ENCODE data around the gene MESD.

Gene MESD

DNA sequence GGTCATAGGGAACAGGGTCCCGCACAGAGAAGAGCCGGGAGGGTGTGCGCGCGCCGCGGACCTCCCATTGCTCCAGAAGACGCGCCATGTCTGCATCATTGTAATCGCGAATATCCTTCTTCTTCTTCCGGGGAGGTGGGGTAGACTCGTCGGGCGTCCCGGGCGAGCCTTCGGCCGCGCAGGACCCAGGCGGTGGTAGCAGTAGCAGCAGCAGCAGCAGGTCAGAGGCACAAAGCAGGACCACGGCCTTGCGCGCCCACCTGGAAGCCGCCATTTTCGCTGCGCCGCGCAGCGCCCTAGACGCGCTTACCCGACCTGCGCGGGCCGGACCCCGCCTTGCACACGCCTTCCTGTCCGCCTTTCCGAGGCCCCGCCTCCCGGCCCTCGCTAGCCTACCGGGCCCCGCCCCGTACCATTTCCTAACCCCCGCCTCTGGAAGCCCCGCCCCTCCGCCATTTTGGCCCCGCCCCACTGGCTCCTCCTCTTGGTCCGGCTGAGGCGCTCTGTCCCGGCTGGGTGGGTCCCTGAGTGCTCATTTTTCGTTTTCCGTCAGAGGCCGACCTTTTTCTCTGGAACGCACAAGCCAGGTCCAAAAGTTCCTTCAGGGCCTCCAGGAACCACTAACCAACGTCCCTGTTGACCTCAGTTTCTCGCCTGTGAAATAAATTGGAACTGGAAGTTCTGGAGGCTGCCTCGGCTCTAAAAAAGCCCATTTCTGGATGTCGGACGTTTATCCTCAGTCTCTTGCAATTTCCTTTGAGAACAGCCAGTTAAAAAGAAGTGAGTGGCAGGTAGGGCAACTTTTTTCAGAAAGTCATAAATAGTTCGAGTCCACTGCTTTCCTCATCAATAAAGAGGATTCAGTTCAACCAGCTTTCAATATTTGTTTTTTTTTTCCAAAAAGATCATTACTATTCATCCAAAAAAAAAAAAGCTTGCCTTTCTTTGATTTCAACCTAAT, at the start of gene MESD:
Gene MESD, minus strand, starts transcription at position 302 of the 961 bp plus-strand sequence. Its CDS starts 28 bp downstream, at position 274.
- DNase-seq: peak; percentile 48

DNA sequence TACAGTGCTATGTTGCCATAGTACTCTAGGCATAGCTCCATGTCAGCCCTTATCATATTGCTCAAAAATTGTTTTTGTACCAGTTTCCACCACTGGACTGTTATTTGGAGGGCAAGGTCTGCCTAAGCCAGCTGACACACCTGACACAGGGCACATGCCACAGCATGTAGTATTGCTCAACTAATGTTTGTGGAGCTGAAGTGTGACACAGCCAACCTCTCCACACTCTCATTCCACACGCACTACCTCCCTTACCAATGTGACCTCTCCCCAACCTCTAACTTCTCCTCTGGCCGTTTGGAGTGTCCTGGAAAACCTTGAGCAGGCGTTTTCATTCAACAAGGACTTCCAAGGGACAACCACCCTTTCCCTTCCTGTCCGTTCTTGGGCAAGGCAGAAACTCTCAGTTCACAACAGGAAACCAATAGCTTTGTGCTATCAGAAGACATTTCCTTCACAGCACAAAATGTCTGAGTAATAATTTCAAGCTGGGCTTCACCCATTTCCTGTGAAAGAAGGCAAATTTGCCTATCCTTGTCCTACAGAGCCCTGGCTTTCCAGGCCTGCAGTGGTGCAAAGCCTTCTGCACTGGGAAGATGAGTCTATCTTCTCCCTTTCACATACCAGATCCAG, 49.5 kb upstream of the MESD start:
- DNase-seq: no peak

DNA sequence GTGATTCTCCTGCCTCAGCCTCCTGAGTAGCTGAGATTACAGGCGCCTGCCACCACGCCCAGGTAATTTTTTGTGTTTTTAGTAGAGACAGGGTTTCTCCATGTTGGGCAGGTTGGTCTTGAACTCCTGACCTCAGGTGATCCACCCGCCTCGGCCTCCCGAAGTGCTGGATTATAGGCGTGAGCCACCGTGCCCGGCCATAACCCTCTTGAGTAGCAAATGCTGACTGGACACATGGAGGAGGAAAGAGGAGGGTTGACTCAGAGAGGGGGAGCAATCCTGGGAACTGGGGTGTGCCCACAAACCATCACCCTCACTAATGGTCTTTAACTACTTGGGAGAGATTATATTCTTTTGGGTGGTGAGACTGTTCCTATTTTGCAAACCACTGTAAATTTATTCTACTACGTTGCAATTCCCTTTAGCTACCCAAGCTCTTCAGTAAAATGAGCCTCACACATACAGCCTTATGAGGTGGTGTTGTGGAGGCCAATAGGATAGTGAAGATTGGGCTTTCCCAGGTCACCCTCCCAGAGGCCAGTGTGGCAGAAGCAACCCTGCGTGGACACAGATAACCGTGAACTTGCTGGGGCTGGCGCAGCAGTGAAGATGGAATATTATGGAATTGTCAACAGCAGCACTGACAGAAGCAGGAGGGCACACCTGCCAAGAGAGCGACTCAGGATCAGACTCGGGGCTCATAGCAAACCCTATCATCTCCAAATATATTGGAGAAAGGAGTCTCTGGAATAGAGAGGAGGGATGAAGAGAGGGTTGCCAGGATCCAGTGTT, 48.5 kb upstream of the MESD start:
- DNase-seq: no peak

DNA sequence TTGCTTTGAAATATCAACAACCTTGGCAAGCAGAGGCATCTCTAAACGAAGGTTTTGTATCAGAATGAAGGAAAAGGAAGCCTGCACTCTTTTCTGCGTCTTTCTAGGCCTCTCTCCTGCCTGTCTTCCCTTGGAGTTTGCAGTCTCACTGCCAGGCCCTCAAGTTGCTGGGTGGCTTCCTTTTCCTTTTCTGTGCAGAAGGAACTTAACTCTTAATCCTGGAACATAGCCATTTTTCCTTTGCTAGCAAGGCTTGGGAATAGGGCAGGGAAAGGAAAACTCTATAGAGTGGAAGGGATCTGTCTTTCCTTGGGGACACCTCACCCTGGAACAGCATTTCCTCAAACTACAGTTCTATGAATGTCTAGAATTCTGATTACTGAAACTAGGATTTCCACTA, 43.9 kb upstream of the MESD start:
- no peak for DNase-seq

DNA sequence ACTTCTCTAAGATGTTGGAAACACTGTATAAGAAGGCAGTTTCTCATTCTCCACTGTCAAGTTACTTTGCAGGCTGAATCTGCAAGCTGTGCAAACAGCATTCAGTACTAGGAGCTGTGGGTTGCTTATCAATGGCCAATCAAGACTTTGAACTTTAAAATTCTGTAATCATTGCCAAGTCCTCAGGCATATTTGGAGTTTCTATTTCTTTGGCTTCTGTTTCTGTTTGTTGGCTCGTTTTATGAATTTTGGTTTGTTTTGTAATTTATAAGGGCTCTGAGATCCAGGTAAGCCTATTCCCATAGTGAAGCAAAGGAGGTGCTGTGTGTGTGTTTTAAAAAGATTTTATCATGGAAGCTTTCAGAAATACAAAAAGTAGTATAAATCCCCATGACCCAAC, 43.2 kb upstream of the MESD start:
- no peak for DNase-seq

DNA sequence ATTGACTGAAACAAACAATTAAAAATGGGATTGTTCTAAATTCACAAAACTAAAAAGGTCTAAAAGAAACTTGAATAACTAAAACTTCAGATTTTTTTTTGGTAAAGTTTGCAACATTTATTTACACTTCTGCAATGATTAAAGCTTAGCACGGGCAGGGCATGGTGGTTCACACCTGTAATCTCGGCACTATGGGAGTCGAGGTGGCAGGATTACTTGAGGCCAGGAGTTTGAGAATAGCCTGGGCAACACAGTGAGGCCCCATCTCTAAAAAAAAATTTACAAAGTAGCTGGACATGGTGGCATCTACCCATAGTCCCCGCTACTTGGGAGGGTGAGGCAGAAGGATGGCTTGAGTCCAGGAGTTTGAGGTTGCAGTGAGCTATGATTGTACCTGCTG, 42.7 kb upstream of the MESD start:
- no peak for DNase-seq

DNA sequence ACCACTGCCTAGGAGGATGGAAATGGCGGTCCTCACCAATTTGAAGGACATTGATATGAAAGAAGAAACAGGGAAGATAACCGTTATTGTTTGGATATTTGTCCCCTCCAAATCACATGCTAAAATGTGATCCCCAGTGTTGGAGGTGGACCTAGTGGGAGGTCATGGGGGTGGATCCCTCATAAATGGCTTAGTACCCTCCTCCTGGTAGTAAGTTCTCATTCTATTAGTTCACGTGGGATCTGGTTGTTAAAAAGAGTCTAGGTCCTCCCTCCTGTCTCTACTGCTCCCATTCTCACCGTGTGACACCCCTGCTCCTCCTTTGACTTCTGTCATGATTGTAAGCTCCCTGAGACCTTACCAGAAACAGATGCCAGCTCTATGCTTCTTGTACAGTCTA, 41.6 kb upstream of the MESD start:
- DNase-seq: no peak

DNA sequence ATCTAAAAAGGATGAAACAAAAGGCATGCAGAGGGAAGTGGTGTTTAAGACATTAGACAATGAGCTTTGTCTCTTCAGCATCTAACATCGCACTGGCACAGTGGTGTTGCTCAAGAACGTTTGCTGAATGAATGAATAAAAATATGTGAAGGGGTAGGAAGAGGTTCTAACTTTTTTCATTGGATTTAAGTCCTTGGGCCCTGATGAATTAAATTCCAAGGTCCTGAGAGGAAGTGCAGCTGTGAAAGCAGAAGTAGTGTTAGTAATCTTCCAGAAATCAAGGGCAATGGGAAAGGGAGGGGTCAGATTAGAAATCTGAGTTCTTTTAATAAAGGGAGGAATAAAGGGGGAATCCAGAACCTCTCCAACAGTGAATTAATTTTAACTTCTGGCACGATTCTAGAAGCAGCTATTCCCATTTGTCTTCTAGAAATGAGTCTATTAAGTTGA, 40.7 kb upstream of the MESD start:
- DNase-seq: no peak

DNA sequence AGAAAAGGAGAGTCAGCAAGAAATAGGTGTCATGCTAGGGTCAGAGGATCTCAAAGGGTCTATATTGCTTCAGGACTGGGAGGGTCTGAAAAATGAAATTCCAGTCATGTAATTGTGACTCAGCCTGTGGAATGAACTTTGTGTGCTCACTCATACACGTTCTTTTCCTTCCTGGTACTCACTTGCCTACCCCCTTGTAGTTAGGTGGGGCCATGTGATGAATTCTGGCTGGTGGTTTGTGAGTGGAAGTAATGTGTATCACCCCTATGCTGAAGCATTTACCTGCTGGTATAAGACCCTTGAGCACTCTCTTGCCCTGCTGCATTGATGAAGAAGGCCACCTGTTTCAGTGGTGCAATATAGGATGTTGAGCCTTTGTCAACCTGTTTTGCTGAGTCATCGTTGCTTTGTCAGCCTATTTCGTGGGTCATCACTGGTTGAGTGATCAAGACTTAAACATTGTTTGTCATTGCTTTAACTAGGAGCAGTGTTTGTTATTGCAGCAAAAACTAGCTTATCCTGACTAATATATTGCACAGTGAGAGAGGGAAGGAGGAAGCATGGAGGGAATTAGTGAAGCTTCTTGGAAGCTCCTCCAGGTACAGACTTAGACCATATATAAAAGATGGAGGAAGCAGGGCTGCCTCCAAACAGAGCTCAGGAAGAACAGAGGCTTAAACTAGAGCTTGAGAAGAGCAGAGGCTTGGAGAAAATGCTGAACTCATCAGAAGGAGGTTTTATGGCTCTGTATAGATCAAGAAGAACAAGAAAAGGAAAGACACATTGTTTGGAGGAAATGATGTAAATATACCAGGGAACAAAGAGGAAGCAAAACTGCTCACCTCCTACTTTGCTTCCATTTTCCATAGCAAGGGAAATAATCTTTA, 40.0 kb upstream of the MESD start:
- DNase-seq: no peak

DNA sequence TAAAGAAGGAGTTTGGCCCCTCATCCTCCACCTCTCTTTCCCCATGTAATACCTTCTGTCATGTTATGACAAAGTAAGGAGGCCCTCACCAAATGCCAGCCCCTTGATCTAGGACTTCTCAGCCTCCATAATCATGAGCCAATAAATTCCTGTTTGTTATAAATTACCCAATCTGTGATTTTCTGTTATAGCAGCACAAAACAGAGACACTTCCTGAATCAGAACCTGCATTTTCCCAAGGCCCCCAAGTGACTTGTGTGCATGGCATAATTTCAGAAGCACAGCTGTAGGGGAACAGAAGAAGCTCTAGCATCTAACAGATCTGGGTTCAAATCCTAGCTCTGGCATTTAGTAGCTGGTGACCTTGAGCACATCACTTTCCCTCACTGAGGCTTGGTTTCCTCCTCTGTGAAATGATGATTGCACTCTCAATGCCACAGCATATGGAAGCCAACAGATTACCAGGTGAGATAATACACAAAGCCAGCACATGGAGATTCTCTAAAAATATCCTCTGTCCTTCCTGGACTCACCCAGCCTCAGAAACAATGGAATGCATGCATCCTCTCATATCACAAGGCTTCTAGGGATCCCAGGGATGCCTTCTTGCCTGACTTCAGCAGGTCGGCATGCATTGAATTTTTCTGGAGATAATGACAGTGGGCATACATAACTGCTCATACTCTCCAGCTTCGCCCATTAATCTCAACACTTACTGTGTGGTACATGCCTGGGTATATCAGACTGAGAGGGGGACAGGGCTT, 37.4 kb upstream of the MESD start:
- DNase-seq: no peak

DNA sequence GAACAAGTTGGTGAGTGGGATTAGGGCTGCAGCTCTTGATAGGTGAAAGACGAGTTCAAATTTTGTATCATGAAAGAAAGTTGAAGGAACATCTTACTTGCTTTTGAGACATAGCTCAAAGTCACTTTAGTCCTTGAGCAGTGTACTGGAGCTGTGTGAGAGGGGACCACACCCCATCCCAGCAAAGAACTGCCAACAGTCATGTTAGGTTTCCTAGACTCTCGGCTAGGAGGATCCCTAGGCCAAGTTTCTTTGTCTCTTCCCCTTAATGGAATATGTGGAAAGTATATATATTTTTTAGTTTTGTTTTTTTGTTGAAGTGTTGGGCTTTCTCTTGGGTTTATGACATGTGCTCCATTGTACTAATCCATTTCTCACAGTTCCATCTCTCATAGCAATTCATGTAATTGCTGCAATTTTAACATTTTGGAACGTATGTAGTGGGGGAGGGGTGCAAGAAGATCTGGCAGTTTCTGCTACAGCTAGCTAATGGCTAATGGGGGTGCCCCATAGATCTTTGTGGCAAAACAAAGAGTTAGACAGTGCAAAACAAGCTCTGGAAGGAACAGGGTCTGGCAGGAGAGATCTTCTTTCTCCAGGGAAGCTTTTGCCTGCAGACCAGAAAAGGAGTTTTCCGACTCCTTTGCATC, 36.2 kb upstream of the MESD start:
- no peak for DNase-seq

DNA sequence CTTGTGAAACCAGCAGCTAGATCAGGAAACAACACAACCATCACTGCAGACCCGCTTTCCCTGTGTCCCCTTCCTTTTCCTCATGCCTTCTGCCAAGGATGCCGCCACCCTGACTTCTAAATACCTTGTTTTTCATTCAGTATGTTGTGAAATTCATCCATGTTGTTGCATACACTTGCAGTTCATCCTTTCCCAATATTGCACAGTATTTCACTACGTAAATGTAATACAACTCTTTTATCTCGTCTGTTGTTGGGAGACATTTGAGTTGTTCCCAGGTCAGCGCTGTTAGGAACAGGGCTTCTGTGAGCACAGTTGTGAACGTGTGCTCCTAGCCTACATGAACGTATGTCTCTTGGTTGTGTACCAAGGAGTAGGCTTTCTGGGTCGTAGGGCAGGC, 35.3 kb upstream of the MESD start:
- DNase-seq: no peak

DNA sequence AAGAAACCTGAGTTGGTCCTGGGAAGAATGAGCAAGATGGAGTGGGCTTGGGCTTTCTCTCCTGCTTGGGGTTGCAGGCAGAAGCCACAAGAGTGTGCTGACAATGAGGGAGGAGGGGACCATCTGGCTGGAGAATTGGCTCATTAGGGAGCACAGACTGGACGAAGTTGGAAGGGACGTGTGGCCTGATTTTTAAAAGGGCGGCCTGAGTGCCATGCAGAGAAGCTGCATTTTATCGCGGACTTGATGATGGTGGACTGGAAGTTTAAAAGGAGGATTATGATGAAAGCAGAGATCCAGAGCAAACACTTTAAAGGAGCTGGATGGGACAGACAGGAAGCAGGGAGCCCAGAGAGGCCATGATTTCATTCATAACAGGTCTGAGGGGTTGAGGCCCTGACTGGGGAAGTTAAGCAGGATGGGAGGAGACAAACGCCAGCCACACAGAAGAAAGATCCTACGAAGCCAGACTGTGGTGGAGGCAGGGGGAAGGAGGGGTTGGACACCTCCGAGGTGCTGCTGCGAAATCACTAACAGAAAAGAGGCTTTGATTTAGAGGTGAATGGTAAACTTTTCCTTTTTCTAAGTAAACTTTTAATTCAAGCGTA, 34.8 kb upstream of the MESD start:
- no peak for DNase-seq

DNA sequence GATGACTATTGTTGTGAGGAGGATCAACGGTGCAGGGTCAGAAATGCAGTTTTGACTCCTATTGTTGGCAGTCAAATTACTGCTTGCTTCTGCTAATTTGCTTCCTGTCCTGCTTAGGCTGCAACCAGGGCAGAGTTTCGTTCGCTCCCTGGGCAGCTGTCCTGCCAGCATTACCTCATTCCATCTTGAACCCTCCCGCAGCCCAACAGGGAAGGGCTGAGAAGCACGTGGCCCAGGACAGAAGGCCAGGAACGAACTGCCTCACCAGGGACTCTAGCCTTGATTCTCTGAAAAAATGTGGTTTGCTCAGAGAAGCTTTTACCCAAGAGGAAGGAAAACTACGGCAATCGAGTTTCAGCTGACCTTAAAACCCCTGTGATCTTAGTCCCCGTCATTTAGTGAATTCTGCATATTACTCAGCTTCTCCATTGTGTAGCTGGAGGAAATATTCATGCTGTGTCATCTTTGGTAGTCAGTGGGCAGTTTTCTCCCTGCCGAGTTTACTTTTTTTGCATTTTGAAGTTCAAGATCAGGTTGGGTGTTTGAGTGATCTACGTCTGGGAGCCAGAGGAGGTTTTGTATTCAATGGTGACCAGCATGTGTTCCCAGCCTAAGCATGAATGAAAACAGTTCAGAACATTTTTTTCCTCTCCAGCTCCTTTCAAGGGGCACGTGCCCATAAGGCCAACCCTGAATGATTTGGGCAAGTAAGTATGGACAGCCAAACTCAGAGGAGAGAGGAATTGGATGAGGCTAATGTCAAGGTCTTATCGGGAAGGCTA, 34.1 kb upstream of the MESD start:
- DNase-seq: no peak

DNA sequence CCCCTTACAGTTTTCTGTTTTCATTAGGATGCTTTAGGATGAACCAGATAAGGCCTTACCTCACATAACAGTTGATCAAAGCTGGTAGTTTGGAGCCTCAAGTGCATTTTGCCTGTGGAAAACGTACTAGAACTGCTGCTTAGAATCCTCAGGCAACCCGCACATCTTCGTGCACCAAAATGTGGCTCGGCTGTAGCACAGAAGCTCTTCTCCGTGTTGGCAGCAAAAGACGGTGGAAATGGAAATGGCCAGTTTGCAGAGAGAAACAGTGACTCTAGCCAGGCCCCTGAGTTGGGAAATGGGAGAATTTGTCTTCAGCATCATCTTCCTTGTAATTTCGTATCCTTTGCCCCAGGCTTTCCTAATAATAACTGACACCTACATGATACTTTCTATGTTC, 31.7 kb upstream of the MESD start:
- no peak for DNase-seq

DNA sequence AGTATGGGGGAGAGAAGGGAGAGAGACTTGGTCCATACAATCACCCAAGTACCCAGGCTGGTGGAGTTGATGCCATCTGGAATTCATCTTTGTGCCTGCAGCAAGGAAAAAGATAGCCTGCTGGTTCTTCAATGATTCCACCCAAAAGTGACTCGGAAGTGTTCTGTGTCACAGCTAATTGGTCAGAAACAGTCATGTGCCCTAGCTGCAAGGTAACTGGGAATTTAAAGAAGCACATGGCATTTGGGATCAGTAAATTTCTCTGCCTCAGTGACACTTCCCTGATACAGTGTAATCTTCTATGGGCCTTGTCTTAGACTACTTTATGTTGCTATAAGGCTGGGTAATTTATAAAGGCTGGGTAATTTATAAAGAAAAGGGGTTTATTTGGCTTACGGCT, 28.6 kb upstream of the MESD start:
- DNase-seq: no peak

DNA sequence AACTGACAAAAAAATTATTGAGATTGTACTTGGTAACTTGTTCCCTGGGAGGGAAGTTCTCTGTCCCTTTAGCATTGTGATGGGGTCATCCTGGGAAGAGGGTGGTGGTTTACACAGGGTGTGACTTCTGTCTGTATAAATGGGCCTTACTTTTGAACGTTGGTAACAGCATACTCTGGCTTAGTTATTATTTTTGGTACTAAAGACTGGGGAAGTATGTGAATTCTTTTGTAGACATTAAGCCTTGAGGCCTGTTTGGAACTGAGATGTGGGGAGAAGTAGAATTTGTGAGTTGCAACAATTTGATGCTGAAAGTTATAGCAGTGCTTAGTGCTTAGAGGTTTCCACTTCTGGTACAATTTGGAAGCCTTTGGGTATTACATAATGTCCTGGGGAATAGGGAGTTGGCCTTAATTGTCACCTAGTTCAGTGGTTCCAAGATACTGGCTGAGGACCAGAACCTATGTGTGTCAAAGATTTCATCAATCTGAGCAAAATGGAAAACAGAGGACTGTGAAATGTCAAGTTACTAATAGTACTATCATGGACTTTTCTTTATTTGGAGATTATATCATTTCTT, 27.0 kb upstream of the MESD start:
- DNase-seq: no peak

DNA sequence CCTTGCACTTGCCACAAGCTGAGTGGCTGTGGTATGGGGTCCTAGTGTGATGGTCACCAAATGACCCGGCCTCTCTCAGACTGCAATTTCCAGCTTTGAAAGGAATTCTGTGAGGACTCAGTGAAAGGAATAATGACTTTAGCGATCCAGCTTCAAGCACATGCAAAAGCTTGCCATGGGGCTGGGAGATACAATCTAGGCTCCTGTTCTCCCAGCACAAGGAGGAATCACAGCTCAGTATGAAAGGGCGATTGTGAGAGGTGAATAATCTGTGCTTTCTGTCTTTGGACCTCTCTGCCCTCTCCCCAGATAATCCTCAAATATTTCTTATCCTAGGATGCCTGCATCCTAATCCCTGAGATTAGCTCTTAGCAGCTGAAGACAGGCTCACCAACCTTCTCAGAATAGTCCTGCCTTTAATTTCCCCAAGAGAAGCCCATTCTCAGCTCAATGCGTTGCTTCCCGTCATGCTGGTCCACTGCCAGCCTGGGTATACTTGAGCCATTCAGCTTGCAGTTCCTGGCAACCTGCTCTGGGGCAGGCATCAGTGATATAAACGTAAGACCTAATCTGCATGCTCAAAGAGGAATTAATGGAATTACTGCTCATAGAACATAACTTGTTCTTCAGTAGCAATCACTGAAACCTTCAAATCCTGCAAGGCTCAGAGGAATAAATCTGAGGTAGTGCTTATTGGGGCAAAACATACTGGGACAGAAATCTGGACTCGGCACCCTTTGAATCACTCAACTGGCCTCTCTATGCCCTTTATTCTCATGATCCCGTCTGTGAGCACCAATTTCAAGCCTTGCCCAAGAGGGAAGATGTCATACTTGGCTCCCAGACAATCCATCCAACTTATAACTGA, 26.2 kb upstream of the MESD start:
- no peak for DNase-seq

Data from NCI-H2029 treated with DMSO at 0.1 percent for 48 hours (cell line).